ENCODE results near the gene ZFR.
"Not testable (repeated sequence)": the region's sequence is repeated elsewhere in the genome, so short reads cannot be mapped to it uniquely, and the experiment has no call there.

The ZFR gene

GRCh38 chr5:32403760-32404159 lies 40.8 kb downstream of the ZFR start:
- no peak for DNase-seq

DNA sequence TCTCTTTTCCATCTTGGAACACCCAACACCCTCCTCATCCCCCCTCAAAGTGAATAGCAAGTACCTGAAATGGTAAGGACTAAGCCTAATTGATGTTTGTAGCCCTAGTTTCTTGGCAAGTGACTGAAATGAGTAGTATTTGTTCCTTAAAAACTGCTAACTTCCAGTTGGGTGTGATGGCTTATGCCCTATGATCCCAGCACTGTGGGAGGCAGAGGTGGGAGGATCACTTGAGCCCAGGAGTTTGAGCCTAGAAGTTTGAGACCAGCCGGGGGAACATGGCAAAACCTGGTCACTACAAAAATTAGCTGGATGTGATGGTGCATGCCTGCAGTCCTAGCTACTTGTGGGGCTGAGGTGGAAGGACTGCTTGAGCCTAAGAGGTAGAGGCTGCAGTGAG lies 44.1 kb downstream of the ZFR start:
- DNase-seq = no peak

DNA sequence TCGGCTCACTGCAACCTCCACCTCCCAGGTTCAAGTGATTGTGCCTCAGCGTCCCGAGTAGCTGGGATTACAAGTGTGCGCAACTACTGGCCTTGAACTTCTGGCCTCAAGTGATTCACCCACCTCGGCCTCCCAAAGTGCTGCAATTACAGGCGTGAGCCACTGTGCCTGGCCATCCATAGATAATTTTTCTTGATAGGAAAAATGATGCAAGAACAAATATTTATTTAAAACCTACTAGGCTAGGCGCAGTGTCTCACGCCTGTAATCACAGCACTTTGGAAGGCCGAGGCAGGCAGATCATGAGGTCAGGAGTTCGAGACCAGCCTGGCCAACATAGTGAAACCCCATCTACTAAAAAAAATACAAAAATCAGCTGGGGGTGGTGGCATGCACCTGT lies 45.8 kb downstream of the ZFR start:
- not testable (repeated sequence) for DNase-seq

- DNase-seq = no peak
Observed at GRCh38 chr5:32394981-32395380, 49.6 kb downstream of the ZFR start.

DNA sequence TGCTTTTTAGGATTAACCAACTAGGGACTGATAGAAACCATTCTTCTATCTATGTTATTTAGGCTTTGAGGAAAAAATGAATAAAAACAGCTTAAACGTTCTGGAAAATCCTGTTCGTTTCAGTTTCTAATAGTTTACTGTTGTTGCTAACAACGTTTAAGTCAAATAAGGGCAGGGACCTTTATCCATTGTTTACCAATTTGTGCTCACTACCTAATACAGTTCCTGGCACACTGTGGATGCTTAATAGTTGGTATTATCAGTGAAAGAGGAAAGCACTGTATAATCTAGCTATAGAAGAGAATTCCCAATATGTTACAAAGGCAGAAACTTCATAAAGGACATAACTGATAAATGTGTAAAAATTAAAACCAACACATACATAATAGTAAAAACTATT lies 52.5 kb downstream of the ZFR start:
- no peak for DNase-seq

DNA sequence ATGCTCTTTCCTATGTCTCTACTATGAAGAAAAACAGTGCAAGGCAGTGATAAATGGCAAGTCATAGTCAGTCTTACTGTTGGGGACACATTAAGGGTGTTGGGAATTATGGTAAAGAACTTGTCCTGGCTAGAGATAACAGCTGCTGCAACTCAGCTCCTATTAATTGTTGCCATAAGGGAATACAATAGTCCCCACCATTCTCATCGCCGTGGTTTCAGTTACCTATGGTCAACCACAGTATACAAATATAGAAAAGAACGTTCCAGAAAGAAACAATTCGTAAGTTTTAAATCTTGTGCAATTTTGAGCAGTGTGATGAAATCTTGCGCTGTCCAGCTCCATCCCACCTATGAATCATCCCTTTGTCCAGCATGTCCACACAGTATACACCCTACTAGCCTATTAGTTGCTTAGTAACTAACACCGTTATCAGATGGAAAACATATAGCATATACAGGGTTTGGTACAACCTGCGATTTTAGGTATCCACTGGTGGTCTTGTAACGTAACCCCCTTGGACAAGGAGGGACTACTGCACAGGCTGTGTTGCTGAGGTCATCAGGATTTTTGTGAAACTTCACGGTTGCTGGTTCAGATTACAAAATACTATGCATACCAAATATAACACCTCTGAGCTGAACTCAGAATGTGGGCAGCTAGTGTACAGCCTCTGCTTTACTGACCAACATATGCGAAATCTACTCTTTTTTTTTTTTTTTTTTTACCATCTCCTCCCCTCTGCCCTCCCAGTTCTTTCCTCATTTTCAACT lies 53.5 kb downstream of the ZFR start:
- DNase-seq = no peak

DNA sequence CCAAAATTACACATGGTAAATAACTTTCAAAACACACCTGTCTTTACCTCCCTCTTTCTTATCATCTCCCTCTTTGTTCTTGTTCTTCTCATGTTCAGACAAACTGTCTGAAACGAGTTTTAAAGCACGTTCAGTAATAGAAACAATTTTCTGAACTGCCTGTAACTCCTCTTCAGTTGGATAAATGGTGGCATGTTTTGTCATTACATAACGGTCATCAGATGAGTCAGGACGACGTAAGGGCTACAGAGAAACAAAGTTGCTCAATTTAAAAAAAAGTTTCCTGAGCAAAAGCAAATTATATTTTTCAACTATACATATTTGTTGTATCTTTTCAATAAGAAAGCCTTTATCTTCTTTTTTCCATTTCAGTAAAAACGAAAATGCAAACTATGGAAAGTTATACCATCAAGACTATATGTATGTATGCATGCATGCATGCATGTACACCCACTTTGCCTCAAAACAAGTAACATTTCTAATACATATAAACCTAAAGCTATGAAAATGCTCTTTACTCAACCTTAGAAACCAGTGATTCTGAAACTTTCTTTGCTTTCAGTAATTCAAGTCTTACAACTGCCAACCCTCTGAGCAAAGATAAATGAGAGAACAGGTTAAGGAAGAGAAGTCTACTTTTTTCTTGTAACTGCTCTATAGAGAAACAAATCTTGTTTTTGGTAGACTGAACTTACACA lies 56.0 kb downstream of the ZFR start:
- no peak for DNase-seq

DNA sequence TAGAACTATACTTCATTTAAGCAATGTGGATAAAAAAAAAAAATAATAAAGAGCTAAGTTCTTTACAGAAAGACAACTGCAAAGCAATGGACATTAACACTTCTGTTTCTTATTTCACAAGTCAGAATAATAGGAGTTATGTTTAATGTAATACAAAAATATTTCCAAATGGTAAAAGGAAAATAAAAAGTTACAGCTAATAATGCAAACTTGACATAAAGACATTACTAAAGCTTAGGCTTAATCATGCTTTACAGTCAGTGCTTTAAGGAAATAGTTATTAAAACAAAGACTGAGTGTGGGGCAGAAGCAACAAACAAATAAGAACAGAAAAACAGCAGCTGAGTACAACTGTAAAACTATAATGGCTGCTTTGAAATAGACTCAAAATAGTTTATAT lies 56.7 kb downstream of the ZFR start:
- no peak for DNase-seq

- no peak for DNase-seq
Observed at GRCh38 chr5:32387211-32387610, 57.3 kb downstream of the ZFR start.

GRCh38 chr5:32384621-32385020 lies 59.9 kb downstream of the ZFR start:
- no peak for DNase-seq

- no peak for DNase-seq
Observed at GRCh38 chr5:32383586-32383985, 61.0 kb downstream of the ZFR start.

DNA sequence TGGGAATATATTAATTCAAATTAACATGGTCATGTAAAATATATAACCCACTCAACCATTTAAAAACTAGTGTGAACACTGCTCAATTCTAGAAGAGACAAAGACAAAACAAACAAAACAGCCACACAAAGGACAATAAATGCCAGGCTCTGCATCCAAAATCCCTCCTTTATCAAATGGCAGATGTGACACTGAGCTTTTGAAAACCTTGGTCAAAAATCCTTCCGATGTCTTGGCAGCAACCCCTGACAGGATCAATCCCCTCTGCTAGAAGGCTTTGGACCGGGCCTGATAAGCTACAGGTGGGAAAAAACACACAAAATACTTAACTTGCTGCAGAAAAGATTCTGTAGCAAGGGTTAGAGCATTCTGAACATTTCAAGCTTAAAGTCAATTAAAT lies 61.5 kb downstream of the ZFR start:
- no peak for DNase-seq

GRCh38 chr5:32379421-32379820 lies 65.1 kb downstream of the ZFR start:
- no peak for DNase-seq

- no peak for DNase-seq
Observed at GRCh38 chr5:32378966-32379365, 65.6 kb downstream of the ZFR start.

DNA sequence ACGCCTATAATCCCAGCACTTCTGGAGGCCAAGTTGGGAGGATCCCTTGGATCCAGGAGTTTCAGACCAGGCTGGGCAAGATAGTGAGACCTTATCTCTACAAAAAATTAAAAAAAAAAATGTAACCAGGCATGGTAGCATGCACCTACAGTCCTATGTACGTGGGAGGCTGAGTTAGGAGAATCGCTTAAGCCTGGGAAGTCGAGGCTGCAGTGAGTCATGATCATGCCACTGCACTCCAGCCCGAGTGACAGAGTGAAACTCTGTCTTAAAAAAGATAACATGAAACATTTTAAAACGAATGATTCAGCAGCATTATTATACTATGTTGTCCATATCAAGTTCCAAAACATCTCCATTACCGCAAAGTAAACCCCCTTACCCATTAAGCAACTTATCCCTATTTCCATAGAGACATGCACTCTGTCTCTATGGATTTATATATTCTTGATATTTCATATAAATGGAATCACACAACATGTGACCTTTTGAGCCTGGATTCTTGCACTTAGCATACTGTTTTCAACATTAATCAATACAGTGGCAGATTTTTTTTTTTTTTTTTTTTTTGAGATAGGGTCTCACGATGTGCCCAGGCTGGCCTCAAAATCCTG lies 74.9 kb downstream of the ZFR start:
- no peak for DNase-seq

DNA sequence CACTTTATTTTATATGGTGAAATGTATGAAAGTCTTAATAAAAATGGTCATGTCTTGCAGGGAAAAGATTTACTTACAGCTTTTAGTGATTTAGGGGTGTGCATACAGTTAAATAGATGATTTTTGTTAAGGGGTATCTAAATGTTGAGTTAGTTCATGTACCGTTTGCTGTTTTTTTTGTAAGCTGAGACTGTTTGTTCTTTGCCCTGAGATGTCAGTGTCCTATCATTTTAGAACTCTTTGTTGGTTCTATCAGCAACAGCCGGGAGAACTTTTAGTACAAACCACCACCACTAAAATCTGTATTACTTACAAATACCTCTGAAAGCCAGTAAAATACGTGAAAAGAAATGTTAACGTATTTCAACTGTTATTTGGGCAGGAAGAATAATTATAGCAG lies 75.5 kb downstream of the ZFR start:
- no peak for DNase-seq

DNA sequence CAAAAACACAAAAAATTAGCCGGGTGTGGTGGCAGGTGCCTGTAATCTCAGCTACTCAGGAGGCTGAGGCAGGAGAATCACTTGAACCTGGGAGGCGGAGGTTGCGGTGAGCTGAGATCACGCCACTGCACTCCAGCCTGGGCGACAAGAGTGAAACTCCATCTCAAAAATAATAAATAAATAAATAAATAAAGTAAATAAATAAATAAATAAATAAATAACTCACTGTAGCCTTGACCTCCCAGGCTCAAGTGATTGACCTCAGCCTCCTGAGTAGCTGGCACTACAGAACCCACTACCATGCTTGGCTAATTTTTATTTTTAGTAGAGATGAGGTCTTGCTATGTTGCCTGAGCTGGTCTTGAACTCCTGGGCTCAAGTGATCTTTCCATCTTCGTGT lies 77.3 kb downstream of the ZFR start:
- DNase-seq = not testable (repeated sequence)

DNA sequence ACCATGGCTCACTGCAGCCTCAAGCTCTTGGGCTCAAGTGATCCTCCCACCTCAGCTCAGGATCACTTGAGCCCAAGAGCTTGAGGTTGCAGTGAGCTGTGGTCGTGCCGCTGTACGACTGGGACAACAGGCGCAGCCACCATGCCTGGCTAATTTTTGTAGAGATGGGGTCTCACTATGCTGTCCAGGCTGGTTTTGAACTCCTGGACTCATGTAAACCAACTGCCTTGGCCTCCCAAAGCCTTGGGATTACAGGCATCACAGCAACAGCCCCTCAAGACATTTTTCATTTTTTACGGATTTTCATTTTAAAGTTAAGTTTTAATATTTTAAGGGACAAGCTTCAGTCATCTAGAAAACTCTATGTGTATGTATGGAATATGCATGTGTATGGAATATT lies 78.9 kb downstream of the ZFR start:
- DNase-seq = no peak

GRCh38 chr5:32363030-32363429 lies 81.5 kb downstream of the ZFR start:
- DNase-seq = no peak

DNA sequence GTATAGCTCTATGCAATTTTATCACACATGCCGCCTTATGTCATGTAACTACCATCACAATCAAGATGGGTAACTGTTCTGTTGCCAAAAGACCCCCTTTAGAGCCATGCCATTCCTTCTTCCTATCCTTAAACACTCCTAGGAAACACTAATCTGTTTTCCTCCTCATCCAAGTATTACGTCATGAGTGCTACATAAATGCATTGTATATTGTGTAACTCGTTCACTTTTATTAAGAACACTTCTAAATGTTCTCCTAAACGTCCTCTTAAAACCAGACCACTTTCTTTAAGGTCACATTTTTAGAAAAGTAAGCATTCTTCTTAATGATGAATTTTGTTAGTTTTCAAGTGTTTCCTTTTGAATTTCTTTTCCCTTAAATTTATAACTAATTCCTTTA lies 82.0 kb downstream of the ZFR start:
- DNase-seq = no peak

GRCh38 chr5:32360906-32361305 lies 83.6 kb downstream of the ZFR start:
- no peak for DNase-seq

DNA sequence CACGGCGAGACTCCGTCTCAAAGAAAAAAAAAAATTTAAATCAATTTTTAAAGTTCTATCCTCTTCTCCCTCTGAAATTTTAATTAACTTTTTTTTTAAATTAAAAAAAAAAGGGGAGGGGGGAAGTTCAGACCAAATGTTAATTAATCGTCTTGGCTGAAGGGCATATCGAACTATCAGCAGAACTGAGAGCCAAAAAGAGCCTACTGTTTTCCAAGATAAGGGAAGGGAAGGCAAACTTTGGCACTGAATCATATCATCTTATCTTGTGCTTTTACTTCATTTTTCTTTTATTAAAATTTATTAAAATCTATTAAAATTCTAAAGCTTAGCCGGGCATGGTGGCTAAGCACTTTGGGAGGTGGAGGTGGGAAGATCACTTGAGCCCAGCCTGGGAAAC lies 85.9 kb downstream of the ZFR start:
- DNase-seq = no peak

- DNase-seq = no peak
Observed at GRCh38 chr5:32357658-32358057, 86.9 kb downstream of the ZFR start.

- no peak for DNase-seq
Observed at GRCh38 chr5:32355686-32356085, 88.9 kb downstream of the ZFR start.

All from NCI-H526 treated with DMSO at 0.1 percent for 48 hours (cell line).